NB4 (cell line): ENCODE results near the gene MDFI.

ENCODE experiments used
- MAX ChIP-seq: IDR thresholded peaks from 2 replicates; pipeline ENCODE4 v1.6.1; 2011; ENCODE audit warnings: low read depth, low read length
- MYC ChIP-seq: IDR thresholded peaks from 2 replicates; pipeline ENCODE4 v1.6.1; 2011; ENCODE audit warnings: low read depth, low read length
- POLR2A ChIP-seq: IDR thresholded peaks from 2 replicates; pipeline ENCODE4 v1.6.1; 2011; ENCODE audit warnings: mild to moderate bottlenecking; ENCODE audit not compliant: insufficient read length; ENCODE audit errors: extremely low read depth
- TF ChIP-seq, protein P1 (sequence below): IDR thresholded peaks from one replicate; pipeline ENCODE4 v1.5.1; 2012; ENCODE audit warnings: low read depth, low read length

DNA sequence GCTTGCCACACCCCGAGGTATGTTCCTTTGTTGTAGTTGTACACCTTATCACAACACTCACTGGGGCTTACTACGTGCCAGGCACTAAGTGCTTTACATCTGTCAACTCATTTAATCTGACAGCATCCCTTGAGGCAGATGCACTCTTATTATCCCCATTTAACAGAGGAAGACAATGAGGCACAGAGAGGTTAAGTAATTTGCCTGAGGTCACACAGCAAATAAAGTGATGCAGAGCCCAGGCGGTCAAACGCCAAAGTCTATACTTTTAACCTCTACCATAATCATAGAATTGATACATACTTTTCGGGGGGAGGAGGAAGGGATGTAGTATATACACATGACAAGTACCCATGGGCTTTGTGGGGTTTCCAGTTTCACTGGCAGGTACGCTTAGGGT, 37.7 kb downstream of the MDFI start:
- TF ChIP-seq, protein P1, sequence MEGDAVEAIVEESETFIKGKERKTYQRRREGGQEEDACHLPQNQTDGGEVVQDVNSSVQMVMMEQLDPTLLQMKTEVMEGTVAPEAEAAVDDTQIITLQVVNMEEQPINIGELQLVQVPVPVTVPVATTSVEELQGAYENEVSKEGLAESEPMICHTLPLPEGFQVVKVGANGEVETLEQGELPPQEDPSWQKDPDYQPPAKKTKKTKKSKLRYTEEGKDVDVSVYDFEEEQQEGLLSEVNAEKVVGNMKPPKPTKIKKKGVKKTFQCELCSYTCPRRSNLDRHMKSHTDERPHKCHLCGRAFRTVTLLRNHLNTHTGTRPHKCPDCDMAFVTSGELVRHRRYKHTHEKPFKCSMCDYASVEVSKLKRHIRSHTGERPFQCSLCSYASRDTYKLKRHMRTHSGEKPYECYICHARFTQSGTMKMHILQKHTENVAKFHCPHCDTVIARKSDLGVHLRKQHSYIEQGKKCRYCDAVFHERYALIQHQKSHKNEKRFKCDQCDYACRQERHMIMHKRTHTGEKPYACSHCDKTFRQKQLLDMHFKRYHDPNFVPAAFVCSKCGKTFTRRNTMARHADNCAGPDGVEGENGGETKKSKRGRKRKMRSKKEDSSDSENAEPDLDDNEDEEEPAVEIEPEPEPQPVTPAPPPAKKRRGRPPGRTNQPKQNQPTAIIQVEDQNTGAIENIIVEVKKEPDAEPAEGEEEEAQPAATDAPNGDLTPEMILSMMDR = no peak
- no peak for TF ChIP-seq MAX
- TF ChIP-seq POLR2A = no peak
- no peak for TF ChIP-seq MYC
